Esophagus squamous epithelium (tissue), 5 donors: Measurements from ENCODE around the gene RBM33. TPM values are rescaled to one million over a fixed set of nuclear protein-coding genes. Genes with fewer than 3 reads are reported as not detected.

Experiments
- DNase-seq: peaks from one replicate; lab custom pipeline; 2025; lab: John Stamatoyannopoulos, UW
- H3K27ac ChIP-seq, 4 donors: fragments of 200-600 bp; sonication (generic); one replicate each; pipeline ENCODE4 v1.5.1; 2016 to 2019; ENCODE audit warnings: mild to moderate bottlenecking in 1 of 4
- H3K27me3 ChIP-seq, 4 donors: fragments of 200-600 bp; sonication (generic); 1 replicate in 3 of 4; 2 replicates in 1 of 4; pipeline versions ENCODE4 v1.5.1 to v1.6.0; 2017 to 2021; ENCODE audit warnings: antibody characterized with exemption in 1 of 4
- H3K36me3 ChIP-seq, 3 donors: fragments of 200-600 bp; sonication (generic); one replicate each; pipeline ENCODE4 v1.5.1; 2016 to 2019
- H3K4me1 ChIP-seq, 3 donors: fragments of 200-600 bp; sonication (generic); one replicate each; pipeline ENCODE4 v1.5.1; 2017 to 2019
- H3K4me3 ChIP-seq, 4 donors: fragments of 200-600 bp; sonication (generic); 1 replicate in 3 of 4; 2 replicates in 1 of 4; pipeline ENCODE4 v1.5.1; 2016 to 2019; ENCODE audit warnings: mild to moderate bottlenecking in 2 of 4, moderate library complexity in 1 of 4
- H3K9me3 ChIP-seq, 3 donors: fragments of 200-600 bp; sonication (generic); one replicate each; pipeline ENCODE4 v1.5.1; 2016 to 2019
- CTCF ChIP-seq, 6 experiments: fragments of 450-650 bp in 4 of 6; fragments of 200-600 bp in 2 of 6; sonication (generic) in 2 of 6; IDR thresholded peaks; one replicate each; pipeline ENCODE4 v1.5.1; 2016 to 2019; ENCODE audit warnings: antibody characterized with exemption in 6 of 6, mild to moderate bottlenecking in 4 of 6, moderate library complexity in 4 of 6
- POLR2A ChIP-seq, 4 donors: fragments of 450-650 bp; IDR thresholded peaks; one replicate each; pipeline ENCODE4 v1.6.1; 2017; ENCODE audit warnings: antibody characterized with exemption in 4 of 4, mild to moderate bottlenecking in 4 of 4, moderate library complexity in 3 of 4
- WGBS, 2 donors: methylation state at CpG; one replicate each; pipeline ENCODE4 v1.1.5; 2018; 5-methylcytosine and 5-hydroxymethylcytosine counted together
- intact Hi-C: fragments of 100-400 bp; cut with DNase I; formaldehyde crosslinking; loops from one replicate; pipeline ENCODE4 v1.15.0; 2022
- total RNA-seq, 4 donors: library from RNA; depleted of rRNA; stranded (reverse); fragments of >200 nt; gene quantifications; one replicate each; pipeline ENCODE4 v1.1.0, GENCODE V29; 2016
- donor health status: DM: yes; HTN: yes; CAD: no.

Gene RBM33
- total RNA-seq, 4 donors from 2014 or later: 20.3 to 45.6 (median 26.9) TPM

DNA sequence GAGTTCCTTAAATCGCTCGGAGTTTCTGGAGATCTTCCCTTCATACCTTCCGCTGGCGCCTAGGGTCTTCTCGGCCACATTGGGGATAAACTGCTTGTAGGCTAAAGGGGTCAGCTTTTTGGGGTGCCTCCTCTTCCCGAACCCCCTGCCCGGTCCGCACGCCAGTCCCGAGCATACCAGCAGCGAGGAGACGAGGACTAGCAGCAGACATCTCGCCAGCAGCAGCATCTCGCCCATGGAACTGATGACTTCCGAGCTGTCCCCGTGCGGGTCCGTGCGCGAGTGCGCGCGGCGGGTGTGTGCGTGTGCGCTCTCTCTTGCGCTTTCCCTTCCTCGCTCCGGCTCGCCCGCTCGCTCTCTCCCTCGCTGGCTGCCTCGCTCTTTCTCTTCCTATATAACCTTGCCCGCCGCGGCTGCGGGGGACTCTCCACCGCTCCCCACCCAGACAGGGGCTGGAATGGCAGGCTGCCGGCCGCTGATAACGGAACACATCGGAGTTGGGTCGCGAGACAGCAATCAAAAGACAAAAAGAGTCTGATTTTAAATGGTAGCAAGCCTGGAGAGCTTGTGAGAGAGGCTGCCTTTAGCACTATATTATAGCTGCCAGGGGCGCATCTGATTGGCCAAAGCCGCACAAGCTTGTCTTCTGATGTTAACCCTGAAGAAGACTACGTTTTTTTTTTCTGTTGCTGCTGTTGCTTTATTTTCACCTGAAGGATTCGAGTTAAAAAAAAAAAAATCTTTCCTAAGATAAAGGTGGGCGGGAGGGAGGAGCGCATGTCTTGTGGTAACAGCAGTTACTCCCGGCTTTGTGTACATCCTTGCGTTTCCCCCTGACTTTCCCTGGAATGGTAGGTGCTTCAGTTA lies 167.7 kb downstream of the RBM33 start, which contains the start of gene SHH:
TSS of gene SHH (minus strand) at position 569 of the 867 bp plus-strand sequence. CDS start at position 228, 341 bp downstream.
- H3K27me3 ChIP-seq: peaks cover 23 to 100% (median 51%) of the 10 kb centered on the region in 4 donors
- intact Hi-C loops: no loop called here
- no peak within 1 kb of the TSS for H3K27ac ChIP-seq

DNA sequence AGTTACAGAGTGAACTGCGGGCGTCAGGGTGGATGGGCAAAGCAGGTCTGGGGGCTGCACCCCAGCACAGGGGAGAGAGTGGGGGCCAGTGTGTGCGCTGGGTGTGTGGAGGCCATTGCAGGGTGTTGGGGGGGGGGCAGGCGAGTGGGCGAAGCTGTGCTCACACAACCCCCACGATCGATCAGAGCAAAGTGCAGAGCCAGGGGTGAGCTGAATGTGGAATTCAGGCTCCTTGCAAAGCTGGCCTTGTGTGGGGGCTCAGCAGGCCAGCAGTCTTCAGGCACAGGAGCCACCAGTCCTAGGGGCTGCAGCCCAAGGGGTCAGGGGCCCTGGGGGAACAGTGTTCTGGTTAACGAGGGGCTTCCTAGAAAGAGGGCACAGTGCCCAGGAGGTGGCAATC lies 168.7 kb downstream of the RBM33 start:
- H3K27ac ChIP-seq: no peak overlapping the region
- no peak for TF ChIP-seq CTCF (IDR thresholded peaks at IDR 0.05)
- no peak for TF ChIP-seq POLR2A (IDR thresholded peaks at IDR 0.05)
- intact Hi-C loops: no loop called here
- peaks cover 20 to 100% (median 44%) of the 10 kb centered on the region in 4 donors for H3K27me3 ChIP-seq
- 16 to 39% methylated on average over 3 to 5 of the region's 8 CpGs for WGBS, 2 donors
- no peak for DNase-seq
- H3K36me3 ChIP-seq: no peaks in the 10 kb centered on the region
- H3K9me3 ChIP-seq: peaks cover 0 to 8% (median 7%) of the 10 kb centered on the region in 3 donors
- no peak overlapping the region for H3K4me3 ChIP-seq
- peaks cover 13 to 43% (median 27%) of the 10 kb centered on the region in 3 donors for H3K4me1 ChIP-seq

More for the DNA sequence above, 167.7 kb downstream of the RBM33 start, which contains the start of gene SHH:
- H3K4me1 ChIP-seq: peaks cover 13 to 49% (median 27%) of the 10 kb centered on the region in 3 donors
- H3K4me3 ChIP-seq: peak within 1 kb of the TSS in 2 of 4 donors; percentile 6 to 21
- no peak for DNase-seq
- no peaks in the 10 kb centered on the region for H3K36me3 ChIP-seq
- peaks cover 0 to under 1% (median under 1%) of the 10 kb centered on the region in 3 donors for H3K9me3 ChIP-seq
- WGBS, 2 donors: 1 to 7% methylated on average over 29 to 41 of the region's 53 CpGs
- TF ChIP-seq CTCF (IDR thresholded peaks at IDR 0.05) (no peak), POLR2A (IDR thresholded peaks at IDR 0.05) (no peak)

GRCh38 chr7:155813546-155814315 lies 169.3 kb downstream of the RBM33 start:
- peaks cover 9 to 37% (median 21%) of the 10 kb centered on the region in 3 donors for H3K4me1 ChIP-seq
- peaks cover 0 to 8% (median 7%) of the 10 kb centered on the region in 3 donors for H3K9me3 ChIP-seq
- DNase-seq: no peak
- H3K4me3 ChIP-seq: no peak overlapping the region
- 25 to 54% methylated on average over 7 to 11 of the region's 19 CpGs for WGBS, 2 donors
- peaks cover 19 to 100% (median 40%) of the 10 kb centered on the region in 4 donors for H3K27me3 ChIP-seq
- H3K36me3 ChIP-seq: no peaks in the 10 kb centered on the region
- intact Hi-C loops: no loop called here
- H3K27ac ChIP-seq: no peak overlapping the region
- TF ChIP-seq POLR2A (IDR thresholded peaks at IDR 0.05) (no peak), CTCF (IDR thresholded peaks at IDR 0.05) (no peak)

DNA sequence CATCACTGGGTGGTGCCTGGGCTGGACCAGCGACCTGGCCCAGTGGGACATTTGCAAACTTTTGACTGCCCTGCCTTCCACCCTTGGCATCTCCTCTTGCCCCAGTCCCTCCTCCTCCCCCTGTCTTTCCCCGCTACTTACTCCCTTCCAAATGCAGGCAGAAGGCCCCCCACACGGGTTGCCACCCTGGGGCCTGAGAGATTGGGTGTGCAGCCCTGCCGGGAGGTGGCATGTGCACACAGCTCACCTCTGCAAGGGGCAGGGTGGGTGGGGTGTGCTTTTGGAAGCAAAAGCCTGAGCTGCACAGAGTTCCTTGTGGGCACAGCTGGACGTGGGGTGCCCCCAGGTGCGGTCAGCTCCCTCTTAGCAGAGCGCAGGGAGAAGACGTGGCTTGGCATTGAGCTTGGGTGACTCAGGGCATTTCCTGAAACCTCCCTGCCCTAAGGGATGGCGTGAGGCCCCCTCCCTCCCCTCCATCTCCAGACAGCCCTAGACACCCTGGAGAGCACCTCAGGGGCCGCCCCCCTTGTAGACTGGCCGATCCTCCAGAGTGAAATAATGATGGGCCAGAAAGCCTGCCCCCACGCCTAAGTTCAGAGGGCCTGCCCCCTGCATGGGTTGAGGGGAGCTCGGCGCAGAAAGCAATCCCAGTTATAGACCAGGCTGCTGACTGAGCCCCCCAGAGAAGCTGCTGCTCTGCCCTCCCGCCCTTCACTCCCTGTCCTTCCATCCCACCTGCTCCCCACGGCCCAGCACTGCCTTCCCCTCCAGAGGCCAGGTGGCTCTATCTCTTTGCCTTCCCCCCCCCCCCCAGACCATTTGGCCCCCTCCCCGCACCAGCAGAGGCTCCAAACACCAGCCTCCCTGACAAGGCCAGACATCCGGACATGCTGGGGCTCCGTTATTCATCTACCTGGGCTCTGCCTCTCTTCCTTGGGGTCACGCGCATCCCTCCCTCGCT lies 170.1 kb downstream of the RBM33 start:
- Histone ChIP-seq H3K36me3 (no peaks in the 10 kb centered on the region), H3K9me3 (peaks cover 0 to 8% (median 7%) of the 10 kb centered on the region in 3 donors), H3K27me3 (peaks cover 12 to 100% (median 32%) of the 10 kb centered on the region in 4 donors), H3K27ac (no peak overlapping the region), H3K4me1 (peaks cover 3 to 29% (median 13%) of the 10 kb centered on the region in 3 donors), H3K4me3 (no peak overlapping the region)
- no peak for DNase-seq
- WGBS, 2 donors: 37 to 45% methylated on average over 11 to 13 of the region's 22 CpGs
- intact Hi-C loops: no loop called here
- TF ChIP-seq CTCF (IDR thresholded peaks at IDR 0.05) (no peak), POLR2A (IDR thresholded peaks at IDR 0.05) (no peak)
